Ishikawa (cell line): ENCODE data around the gene IKZF2.

Experiments used
- CEBPB ChIP-seq: IDR thresholded peaks from 2 replicates; pipeline ENCODE4 v1.6.1; 2012
- CREB1 ChIP-seq: IDR thresholded peaks from 2 replicates; pipeline ENCODE4 v1.6.1; 2012; ENCODE audit warnings: low read depth
- EGR1 ChIP-seq: IDR thresholded peaks from 2 replicates; pipeline ENCODE4 v1.6.1; 2012
- EP300 ChIP-seq: IDR thresholded peaks from 2 replicates; pipeline ENCODE4 v1.6.1; 2012; ENCODE audit warnings: borderline replicate concordance
- FOXM1 ChIP-seq: IDR thresholded peaks from 2 replicates; pipeline ENCODE4 v1.6.1; 2012; ENCODE audit warnings: low read depth, borderline replicate concordance
- NFIC ChIP-seq: IDR thresholded peaks from 2 replicates; pipeline ENCODE4 v1.6.1; 2012
- RAD21 ChIP-seq: IDR thresholded peaks from 2 replicates; pipeline ENCODE4 v1.6.1; 2012; ENCODE audit warnings: low read depth
- TAF1 ChIP-seq: IDR thresholded peaks from 2 replicates; pipeline ENCODE4 v1.6.1; 2012; ENCODE audit warnings: low read depth, mild to moderate bottlenecking
- TCF12 ChIP-seq: IDR thresholded peaks from 2 replicates; pipeline ENCODE4 v1.6.1; 2012; ENCODE audit warnings: low read depth
- TEAD4 ChIP-seq: IDR thresholded peaks from 2 replicates; pipeline ENCODE4 v1.6.1; 2012
- YY1 ChIP-seq: IDR thresholded peaks from 2 replicates; pipeline ENCODE4 v1.6.1; 2012; ENCODE audit warnings: low read depth
- ZBTB7A ChIP-seq: IDR thresholded peaks from 2 replicates; pipeline ENCODE4 v1.6.1; 2012; ENCODE audit warnings: low read depth
- TF ChIP-seq, protein P1 (sequence below): IDR thresholded peaks from 2 replicates; pipeline ENCODE4 v1.6.1; 2012
- TF ChIP-seq, protein P2 (sequence below): IDR thresholded peaks from 2 replicates; pipeline ENCODE4 v1.6.1; 2012
- TF ChIP-seq, protein P3 (sequence below): IDR thresholded peaks from 2 replicates; pipeline ENCODE4 v1.6.1; 2012; ENCODE audit warnings: low read depth, mild to moderate bottlenecking

Gene IKZF2

DNA sequence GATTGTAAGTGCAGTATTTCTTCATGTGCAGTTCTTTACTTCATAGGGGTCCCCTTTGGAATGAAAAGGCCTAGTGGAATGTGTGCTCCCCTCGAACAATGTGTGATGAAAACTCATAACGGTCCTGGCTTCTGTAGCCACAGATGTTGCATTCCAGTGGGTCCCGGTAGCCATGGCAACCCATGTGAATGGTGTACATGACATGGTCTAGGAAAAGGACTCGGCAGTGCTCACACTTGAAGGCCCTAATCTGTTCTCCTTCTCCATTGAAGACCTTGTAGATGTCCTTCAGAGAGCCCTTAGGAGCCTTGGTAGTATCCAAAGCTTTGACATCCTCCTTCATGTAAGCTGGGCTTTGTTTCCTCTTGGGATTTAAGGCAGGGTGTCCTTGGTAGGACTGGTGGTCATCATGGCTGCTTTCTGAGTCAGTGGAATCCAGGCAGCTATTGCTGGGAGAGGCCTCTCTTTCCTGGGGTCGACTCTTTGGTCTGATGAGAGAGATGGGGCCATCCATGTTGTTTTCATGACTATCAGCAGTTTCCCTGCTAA, 144.0 kb downstream of the IKZF2 start:
- TF ChIP-seq CREB1 (no peak), EP300 (no peak), TEAD4 (no peak), TCF12 (no peak), CEBPB (no peak), EGR1 (no peak), FOXM1 (no peak), ZBTB7A (no peak)
- TF ChIP-seq, protein P1, sequence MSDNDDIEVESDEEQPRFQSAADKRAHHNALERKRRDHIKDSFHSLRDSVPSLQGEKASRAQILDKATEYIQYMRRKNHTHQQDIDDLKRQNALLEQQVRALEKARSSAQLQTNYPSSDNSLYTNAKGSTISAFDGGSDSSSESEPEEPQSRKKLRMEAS: no peak
- TF ChIP-seq, protein P2, sequence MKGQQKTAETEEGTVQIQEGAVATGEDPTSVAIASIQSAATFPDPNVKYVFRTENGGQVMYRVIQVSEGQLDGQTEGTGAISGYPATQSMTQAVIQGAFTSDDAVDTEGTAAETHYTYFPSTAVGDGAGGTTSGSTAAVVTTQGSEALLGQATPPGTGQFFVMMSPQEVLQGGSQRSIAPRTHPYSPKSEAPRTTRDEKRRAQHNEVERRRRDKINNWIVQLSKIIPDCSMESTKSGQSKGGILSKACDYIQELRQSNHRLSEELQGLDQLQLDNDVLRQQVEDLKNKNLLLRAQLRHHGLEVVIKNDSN: no peak
- TF ChIP-seq, protein P3, sequence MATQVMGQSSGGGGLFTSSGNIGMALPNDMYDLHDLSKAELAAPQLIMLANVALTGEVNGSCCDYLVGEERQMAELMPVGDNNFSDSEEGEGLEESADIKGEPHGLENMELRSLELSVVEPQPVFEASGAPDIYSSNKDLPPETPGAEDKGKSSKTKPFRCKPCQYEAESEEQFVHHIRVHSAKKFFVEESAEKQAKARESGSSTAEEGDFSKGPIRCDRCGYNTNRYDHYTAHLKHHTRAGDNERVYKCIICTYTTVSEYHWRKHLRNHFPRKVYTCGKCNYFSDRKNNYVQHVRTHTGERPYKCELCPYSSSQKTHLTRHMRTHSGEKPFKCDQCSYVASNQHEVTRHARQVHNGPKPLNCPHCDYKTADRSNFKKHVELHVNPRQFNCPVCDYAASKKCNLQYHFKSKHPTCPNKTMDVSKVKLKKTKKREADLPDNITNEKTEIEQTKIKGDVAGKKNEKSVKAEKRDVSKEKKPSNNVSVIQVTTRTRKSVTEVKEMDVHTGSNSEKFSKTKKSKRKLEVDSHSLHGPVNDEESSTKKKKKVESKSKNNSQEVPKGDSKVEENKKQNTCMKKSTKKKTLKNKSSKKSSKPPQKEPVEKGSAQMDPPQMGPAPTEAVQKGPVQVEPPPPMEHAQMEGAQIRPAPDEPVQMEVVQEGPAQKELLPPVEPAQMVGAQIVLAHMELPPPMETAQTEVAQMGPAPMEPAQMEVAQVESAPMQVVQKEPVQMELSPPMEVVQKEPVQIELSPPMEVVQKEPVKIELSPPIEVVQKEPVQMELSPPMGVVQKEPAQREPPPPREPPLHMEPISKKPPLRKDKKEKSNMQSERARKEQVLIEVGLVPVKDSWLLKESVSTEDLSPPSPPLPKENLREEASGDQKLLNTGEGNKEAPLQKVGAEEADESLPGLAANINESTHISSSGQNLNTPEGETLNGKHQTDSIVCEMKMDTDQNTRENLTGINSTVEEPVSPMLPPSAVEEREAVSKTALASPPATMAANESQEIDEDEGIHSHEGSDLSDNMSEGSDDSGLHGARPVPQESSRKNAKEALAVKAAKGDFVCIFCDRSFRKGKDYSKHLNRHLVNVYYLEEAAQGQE: no peak

DNA sequence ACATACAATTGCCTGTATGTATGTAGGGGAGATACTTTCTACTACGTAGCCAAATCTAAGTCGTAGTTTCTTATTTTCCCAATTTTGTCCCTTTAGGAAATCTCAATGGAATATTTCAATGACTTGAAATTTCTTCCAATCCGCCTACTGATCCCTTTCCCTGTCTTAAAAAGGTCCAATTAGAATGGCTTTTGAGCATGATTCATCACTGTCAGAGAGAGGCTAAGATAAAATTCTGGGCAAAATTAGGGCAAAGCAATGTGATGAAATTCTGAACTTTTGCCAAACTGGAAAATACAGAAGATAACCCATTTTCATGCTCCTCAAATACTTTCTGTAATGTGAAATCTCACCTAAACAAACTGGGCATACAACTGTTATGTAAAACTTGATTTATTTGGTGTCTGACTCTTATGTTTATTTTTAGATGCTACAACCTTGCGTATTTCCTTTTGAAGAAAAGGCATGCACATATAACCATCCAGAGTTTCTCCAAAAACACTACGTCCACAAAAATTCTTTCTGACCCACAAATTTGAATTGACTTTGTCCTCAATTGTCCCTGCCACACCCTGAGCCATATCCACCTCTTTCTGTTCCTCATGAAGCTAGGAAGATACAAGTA, 147.1 kb downstream of the IKZF2 start:
- no peak for TF ChIP-seq CREB1
- no peak for TF ChIP-seq TAF1
- TF ChIP-seq TEAD4: no peak
- no peak for TF ChIP-seq NFIC
- TF ChIP-seq TCF12: no peak
- TF ChIP-seq, protein P3: no peak
- TF ChIP-seq RAD21: no peak
- TF ChIP-seq EGR1: no peak
- no peak for TF ChIP-seq FOXM1

DNA sequence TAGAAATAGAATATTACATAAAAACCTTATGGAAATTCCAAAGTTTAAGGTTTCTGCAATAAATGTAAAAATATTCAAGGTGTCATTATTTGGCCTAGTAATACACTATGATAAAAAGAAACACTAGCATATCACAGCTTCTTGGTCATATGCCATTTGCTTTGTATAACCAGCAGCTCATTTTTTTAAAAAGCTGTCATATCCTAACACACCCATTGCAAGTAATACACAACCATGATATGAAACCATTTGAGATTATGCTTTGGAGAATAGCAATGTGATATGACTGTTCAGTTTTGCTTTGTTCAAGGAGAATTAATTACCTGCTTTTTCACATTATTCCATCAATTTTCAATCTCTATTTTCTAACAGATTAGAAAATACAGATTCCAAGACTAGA, 149.0 kb downstream of the IKZF2 start:
- TF ChIP-seq TCF12: no peak
- TF ChIP-seq TAF1: no peak
- TF ChIP-seq, protein P3: no peak
- TF ChIP-seq, protein P2: no peak
- no peak for TF ChIP-seq EGR1
- TF ChIP-seq NFIC: no peak
- no peak for TF ChIP-seq CEBPB
- TF ChIP-seq CREB1: no peak
- no peak for TF ChIP-seq EP300
- no peak for TF ChIP-seq TEAD4

DNA sequence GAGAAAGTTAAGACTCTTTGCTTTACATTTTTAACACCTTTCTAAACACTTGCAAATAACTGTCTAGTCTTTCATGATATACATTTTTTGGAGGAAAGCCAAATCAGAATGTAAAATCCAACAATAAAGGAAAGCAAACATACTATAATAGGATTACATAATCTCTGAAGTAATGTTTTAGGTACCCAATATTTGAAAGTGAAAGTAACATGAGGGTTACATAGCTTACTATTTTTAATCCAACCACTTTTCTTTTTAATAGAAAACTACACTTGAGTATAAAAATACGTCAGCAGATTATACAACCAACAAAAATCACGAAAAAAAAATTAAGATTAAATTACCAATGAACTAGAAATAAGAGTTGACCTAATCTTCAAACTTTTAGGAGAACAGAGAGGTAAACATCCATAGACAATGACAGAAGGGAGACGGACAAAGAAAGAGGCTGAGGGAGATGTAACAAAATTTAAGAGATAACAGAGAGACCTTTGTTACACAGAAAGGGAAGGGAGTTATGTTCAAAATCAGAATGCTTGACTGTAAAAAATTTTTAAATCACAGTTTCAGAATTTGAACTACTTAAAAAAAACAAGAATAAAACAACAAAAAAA, 150.0 kb downstream of the IKZF2 start:
- TF ChIP-seq, protein P2: no peak
- TF ChIP-seq FOXM1 (no peak), TAF1 (no peak), ZBTB7A (no peak), CREB1 (no peak), TCF12 (no peak), NFIC (no peak), TEAD4 (no peak), EGR1 (no peak), EP300 (no peak), YY1 (no peak), CEBPB (no peak), RAD21 (no peak)
- TF ChIP-seq, protein P1: no peak
- TF ChIP-seq, protein P3: no peak
